HepG2 (cell line): ENCODE data around the gene ACSS1. TPM values are rescaled to one million over a fixed set of nuclear protein-coding genes. Genes with fewer than 3 reads are reported as not detected.

Experiments
- CBX5 ChIP-seq: sonication (generic); formaldehyde crosslinking; IDR thresholded peaks from 2 replicates; pipeline ENCODE4 v1.4.0; 2020; ENCODE audit warnings: missing genetic modification reagents, borderline replicate concordance
- CREB1 ChIP-seq, 2 experiments: fragments of 450-650 bp in 1 of 2; IDR thresholded peaks; 2 replicates each; pipeline ENCODE4 v1.6.1; 2016 to 2017; ENCODE audit warnings: control low read depth in 1 of 2, mild to moderate bottlenecking in 1 of 2, missing compliant biosample characterization in 1 of 2, missing genetic modification characterization in 1 of 2
- EHMT2 ChIP-seq: fragments of 200-600 bp; sonication (generic); IDR thresholded peaks from 2 replicates; pipeline ENCODE4 v1.7.0; 2017; ENCODE audit warnings: antibody characterized with exemption, low read depth, low read length, borderline replicate concordance
- GLI4 ChIP-seq: sonication (generic); formaldehyde crosslinking; IDR thresholded peaks from 2 replicates; pipeline ENCODE4 v1.5.1; 2020; ENCODE audit warnings: missing genetic modification reagents, mild to moderate bottlenecking, moderate library complexity, borderline replicate concordance
- HNF1A ChIP-seq, 2 experiments: sonication (generic) in 1 of 2; formaldehyde crosslinking in 1 of 2; IDR thresholded peaks; 2 replicates each; pipeline versions ENCODE4 v1.4.0 to v1.6.1; 2016 to 2020; ENCODE audit warnings: borderline replicate concordance in 1 of 2, low read depth in 1 of 2, mild to moderate bottlenecking in 1 of 2, missing genetic modification reagents in 1 of 2
- MAFF ChIP-seq: IDR thresholded peaks from 2 replicates; pipeline ENCODE4 v1.6.1; 2011; ENCODE audit warnings: low read depth, low read length, improper control_type of control experiment
- MBNL3 ChIP-seq: fragments of 250-450 bp; sonication (Bioruptor Pico); conservative IDR thresholded peaks from 2 replicates; pipeline ENCODE4 v1.8.0; 2022; ENCODE audit warnings: mild to moderate bottlenecking, inconsistent platforms
- NCOA2 ChIP-seq: sonication (generic); formaldehyde crosslinking; IDR thresholded peaks from 2 replicates; pipeline ENCODE4 v1.8.0; 2022; ENCODE audit warnings: inconsistent platforms
- RXRA ChIP-seq: sonication (generic); formaldehyde crosslinking; IDR thresholded peaks from 2 replicates; pipeline ENCODE4 v1.5.1; 2020; ENCODE audit warnings: missing genetic modification reagents
- ZNF430 ChIP-seq: sonication (generic); formaldehyde crosslinking; IDR thresholded peaks from 2 replicates; pipeline ENCODE4 v1.9.0; 2021; ENCODE audit warnings: mild to moderate bottlenecking, missing genetic modification reagents
- polyA plus RNA-seq, 8 experiments: library from polyadenylated mRNA; depleted of rRNA in 3 of 8; stranded (reverse) in 7 of 8; unstranded in 1 of 8; fragments of >200 nt; fragmentation: Illumina TruSeq in 4 of 8; extraction: Trizol in 4 of 8; gene quantifications; 2 replicates each; pipeline versions ENCODE4 v1.2.1 to v1.2.3, GENCODE V29; 2011 to 2016; ENCODE audit warnings: low read depth in 4 of 8, missing spikeins in 1 of 8, mixed read lengths in 1 of 8; ENCODE audit not compliant: insufficient read depth in 1 of 8
- total RNA-seq, 5 experiments: library from RNA; depleted of rRNA; stranded (reverse); fragments of >200 nt; fragmentation: Illumina TruSeq; extraction: Trizol; gene quantifications; 2 replicates each; pipeline ENCODE4 v1.2.3, GENCODE V29; 2016; ENCODE audit warnings: low read depth in 1 of 5
- TF ChIP-seq, protein P1 (sequence below): sonication (generic); formaldehyde crosslinking; conservative IDR thresholded peaks from 2 replicates; pipeline ENCODE4 v1.8.0; 2022; ENCODE audit warnings: low read depth, missing genetic modification reagents
- TF ChIP-seq, protein P2 (sequence below), 2 experiments: fragments of 450-650 bp in 1 of 2; sonication (generic) in 1 of 2; formaldehyde crosslinking in 1 of 2; IDR thresholded peaks; 2 replicates each; pipeline versions ENCODE4 v1.6.1 to v1.8.0; 2016 to 2022; ENCODE audit warnings: antibody characterized with exemption in 1 of 2, mild to moderate bottlenecking in 1 of 2, missing genetic modification reagents in 1 of 2

ACSS1 gene
- total and polyA plus RNA-seq, 2 of the 13 experiments (the other 11 are each of a cell fraction or from before 2014, with no cell fraction given) = 15.2 to 41.6 TPM

GRCh38 chr20:25055711-25056495 is 2.0 kb downstream of the ACSS1 start (continued):
- TF ChIP-seq EHMT2 (no peak), GLI4 (CRISPR knock-in tag) (no peak), HNF1A (IDR thresholded peaks at IDR 0.05; ENCODE audit: low read depth) (no peak), HNF1A (CRISPR knock-in tag; IDR thresholded peaks at IDR 0.05; ENCODE audit: borderline replicate concordance) (no peak), MAFF (no peak), CREB1 (IDR thresholded peaks at IDR 0.05) (no peak), CREB1 (CRISPR knock-in tag; IDR thresholded peaks at IDR 0.05) (no peak), RXRA (peak; percentile 78; the same call in 1 of the 2 replicates), ZNF430 (CRISPR knock-in tag) (no peak), CBX5 (no peak), NCOA2 (CRISPR knock-in tag) (peak; percentile 46; the same call in 1 of the 2 replicates), MBNL3 (CRISPR knock-in tag) (no peak)
- TF ChIP-seq, protein P1, sequence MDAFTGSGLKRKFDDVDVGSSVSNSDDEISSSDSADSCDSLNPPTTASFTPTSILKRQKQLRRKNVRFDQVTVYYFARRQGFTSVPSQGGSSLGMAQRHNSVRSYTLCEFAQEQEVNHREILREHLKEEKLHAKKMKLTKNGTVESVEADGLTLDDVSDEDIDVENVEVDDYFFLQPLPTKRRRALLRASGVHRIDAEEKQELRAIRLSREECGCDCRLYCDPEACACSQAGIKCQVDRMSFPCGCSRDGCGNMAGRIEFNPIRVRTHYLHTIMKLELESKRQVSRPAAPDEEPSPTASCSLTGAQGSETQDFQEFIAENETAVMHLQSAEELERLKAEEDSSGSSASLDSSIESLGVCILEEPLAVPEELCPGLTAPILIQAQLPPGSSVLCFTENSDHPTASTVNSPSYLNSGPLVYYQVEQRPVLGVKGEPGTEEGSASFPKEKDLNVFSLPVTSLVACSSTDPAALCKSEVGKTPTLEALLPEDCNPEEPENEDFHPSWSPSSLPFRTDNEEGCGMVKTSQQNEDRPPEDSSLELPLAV (CRISPR knock-in tag) = no peak
- TF ChIP-seq, protein P2, sequence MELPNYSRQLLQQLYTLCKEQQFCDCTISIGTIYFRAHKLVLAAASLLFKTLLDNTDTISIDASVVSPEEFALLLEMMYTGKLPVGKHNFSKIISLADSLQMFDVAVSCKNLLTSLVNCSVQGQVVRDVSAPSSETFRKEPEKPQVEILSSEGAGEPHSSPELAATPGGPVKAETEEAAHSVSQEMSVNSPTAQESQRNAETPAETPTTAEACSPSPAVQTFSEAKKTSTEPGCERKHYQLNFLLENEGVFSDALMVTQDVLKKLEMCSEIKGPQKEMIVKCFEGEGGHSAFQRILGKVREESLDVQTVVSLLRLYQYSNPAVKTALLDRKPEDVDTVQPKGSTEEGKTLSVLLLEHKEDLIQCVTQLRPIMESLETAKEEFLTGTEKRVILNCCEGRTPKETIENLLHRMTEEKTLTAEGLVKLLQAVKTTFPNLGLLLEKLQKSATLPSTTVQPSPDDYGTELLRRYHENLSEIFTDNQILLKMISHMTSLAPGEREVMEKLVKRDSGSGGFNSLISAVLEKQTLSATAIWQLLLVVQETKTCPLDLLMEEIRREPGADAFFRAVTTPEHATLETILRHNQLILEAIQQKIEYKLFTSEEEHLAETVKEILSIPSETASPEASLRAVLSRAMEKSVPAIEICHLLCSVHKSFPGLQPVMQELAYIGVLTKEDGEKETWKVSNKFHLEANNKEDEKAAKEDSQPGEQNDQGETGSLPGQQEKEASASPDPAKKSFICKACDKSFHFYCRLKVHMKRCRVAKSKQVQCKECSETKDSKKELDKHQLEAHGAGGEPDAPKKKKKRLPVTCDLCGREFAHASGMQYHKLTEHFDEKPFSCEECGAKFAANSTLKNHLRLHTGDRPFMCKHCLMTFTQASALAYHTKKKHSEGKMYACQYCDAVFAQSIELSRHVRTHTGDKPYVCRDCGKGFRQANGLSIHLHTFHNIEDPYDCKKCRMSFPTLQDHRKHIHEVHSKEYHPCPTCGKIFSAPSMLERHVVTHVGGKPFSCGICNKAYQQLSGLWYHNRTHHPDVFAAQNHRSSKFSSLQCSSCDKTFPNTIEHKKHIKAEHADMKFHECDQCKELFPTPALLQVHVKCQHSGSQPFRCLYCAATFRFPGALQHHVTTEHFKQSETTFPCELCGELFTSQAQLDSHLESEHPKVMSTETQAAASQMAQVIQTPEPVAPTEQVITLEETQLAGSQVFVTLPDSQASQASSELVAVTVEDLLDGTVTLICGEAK (IDR thresholded peaks at IDR 0.05) = no peak
- TF ChIP-seq, protein P2 (CRISPR knock-in tag; IDR thresholded peaks at IDR 0.05) = peak; percentile 23; the same call in 1 of the 2 replicates
